Hair follicle dermal papilla cell (primary cell): Measurements from ENCODE around the gene FBXL17. TPM values are rescaled to one million over a fixed set of nuclear protein-coding genes. Genes with fewer than 3 reads are reported as not detected.

ENCODE experiments used
- small RNA-seq: library from RNA; depleted of rRNA; stranded (forward); fragments of <200 nt; gene quantifications from one replicate; pipeline ENCODE3, GENCODE V24; 2012
- total RNA-seq: library from RNA; depleted of rRNA; stranded (reverse); fragments of >200 nt; gene quantifications from 2 replicates; pipeline ENCODE4 v1.2.3, GENCODE V29; 2012

Gene FBXL17
- 18.3 and 20.0 TPM in 2 replicates for total RNA-seq

DNA sequence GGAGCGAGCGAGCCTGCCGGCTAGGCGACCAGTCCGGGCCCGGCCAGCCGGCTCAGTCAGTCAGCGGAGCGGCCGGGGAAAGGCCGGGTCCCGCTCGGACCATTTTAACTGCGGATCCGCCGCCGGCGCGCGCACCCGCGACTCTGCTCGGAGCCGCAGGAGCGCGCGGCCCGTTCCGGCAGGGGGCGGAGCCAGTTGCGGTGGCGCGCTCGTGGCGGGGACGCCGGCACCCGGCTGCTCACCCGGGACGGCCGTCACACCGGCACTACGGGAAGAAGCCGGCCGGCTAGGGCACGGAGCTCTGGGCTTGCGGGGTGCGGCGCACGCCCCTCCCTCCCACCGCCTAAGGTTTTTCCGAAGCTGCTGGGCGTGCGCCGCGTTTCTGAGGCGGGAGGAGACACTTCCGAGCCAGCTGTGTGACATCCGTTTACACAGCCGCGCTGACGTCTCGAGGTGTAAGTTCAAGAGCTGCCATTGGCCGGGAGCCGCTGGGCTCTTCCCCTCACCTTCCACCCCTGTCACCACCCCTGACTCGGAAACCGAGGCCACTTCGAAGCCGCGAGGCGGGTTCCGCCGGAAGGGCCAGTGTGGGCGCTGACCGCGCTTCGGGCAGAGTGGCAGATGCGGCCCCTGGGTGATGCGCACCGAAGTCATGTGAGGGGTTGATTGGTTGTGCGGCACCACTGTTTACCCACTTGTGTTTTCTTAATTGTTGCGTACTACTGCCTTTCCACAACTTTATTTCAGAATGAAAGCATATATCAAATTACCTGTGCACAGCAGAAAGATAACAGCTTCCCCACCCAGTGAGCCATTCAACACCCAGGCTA, at the start of gene FBXL17:
FBXL17 (minus strand) TSS at position 145 of the 830 bp plus-strand sequence.

Small RNAs within 50 kb of the gene (small RNA-seq; reads per million reads assigned to genes)
- not detected for gene RN7SKP122
